Smooth muscle cell of the brain vasculature (primary cell): Measurements from ENCODE around the gene RPS6KA2.

ENCODE experiments used
- DNase-seq: peaks from one replicate; pipeline ENCODE4 v3.0.0-alpha.2; 2012; ENCODE audit warnings: low read depth, low spot score

The RPS6KA2 gene

DNA sequence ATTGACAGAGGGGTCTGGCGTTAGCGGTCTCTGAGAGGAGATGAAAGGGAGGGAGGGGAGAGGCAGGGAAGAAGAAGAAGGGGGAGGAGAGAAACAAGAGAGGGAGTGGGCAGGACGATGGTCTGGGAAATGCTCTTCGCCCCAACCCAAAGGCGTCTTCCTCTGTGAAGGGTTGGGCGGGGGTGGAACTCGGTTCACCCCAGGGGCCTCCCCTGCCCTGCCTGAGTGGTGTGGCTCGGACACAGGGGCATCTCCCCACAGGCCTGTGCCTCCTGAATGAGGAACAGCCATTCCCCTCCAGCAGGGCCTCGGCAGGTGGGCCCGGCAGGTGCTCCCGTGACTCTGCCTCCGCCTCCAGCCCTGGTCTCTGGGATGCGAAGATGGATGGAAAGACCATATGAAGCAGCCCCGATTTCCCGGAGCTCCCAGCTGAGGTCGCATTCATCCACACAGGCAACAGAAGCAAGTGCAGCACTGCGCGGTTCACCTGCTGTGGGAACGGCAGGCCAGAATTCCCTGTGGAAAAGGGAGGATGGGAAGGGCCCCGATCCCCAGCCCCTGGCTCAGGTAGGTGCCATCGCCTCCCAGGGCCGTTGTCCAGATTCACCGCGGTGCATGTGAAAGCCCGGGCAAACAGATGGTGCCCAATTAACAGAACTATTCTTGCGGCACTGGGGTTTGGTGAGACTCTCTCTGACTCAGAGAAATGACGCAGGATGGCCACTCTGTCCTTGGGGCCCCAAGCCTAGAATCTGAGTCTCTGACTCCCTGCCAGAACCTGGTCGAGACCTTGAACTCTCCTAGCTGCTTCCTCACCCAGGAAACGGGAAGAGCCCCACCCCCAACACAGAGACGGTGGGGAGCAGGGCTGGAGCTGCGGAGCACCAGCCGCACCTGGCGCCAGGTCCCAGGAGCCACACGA is 29.4 kb upstream of the RPS6KA2 start:
- no peak for DNase-seq

DNA sequence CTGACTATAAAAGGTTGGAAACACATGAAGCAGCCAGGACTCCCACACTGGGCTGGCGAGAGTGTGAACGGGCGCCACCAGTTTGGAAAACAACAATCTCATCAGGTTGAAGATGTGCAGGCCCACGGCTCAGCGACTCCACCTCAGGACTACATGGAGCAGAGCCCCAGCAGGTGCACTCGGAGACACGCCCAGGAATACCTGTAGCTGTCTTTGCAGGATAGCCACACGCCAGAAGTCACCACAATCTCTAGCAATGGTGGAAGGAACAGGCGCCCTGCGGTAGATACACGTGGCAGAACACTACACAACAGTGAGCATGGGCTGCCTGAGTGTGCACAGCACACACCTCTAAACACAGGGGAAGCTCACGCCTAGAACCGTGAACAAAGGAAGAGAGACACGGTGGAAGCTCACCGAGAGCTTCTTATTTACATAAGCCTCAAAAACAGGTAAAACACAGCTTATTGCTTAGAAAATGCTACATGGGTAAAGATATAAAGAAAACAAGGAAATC is 28.7 kb upstream of the RPS6KA2 start:
- DNase-seq, result no peak

DNA sequence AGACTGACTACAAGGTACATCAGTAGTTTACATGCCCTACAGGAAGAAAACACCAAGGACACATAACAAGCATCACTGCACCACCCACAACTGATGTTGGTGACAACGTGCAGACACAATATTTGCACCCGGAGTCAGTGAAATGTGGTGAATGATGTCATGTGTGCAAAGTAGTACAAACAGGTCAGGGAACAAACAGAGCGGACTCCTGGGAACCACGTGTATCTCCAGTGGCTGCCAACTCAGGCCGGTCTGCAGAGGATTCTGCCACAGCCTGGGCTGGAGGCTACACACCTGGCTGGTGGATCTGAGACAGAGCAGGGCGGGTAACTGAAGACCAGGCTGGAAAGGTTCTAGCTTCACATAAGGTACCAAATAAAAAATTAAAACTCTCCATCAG is 28.2 kb upstream of the RPS6KA2 start:
- DNase-seq, result no peak

DNA sequence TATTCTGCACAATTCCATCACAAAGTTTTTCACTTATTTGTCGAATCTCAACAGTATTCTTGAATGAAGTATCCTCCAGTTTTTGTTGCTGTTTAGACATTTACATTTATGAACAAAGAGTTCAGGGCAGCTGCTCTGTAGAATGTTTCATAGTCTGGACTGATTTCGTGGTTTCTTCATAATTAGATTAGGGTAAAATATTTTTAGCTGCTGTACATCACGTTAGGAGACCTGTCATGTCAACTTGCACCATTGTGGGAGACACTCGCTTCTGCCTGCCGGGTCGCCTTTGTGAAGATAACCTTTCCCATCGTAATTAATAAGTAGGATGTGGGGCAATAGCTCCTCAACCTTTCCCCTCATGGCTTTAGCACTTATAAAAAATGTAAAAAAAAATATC is 27.5 kb upstream of the RPS6KA2 start:
- no peak for DNase-seq

DNA sequence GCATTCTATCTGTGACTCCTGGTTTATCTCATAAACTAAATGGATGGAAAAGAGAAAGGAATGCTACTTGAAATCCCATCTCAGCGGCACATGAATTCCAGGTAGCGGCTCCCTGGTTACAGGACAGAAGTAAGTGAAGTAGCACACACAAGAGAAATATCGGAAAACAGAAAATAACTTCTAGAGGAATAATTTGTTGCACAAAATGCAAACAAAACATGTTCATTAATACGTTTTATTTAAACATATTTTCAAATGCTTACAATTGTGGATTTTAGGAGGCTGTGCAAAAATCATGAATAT is 26.5 kb upstream of the RPS6KA2 start:
- DNase-seq, result no peak

DNA sequence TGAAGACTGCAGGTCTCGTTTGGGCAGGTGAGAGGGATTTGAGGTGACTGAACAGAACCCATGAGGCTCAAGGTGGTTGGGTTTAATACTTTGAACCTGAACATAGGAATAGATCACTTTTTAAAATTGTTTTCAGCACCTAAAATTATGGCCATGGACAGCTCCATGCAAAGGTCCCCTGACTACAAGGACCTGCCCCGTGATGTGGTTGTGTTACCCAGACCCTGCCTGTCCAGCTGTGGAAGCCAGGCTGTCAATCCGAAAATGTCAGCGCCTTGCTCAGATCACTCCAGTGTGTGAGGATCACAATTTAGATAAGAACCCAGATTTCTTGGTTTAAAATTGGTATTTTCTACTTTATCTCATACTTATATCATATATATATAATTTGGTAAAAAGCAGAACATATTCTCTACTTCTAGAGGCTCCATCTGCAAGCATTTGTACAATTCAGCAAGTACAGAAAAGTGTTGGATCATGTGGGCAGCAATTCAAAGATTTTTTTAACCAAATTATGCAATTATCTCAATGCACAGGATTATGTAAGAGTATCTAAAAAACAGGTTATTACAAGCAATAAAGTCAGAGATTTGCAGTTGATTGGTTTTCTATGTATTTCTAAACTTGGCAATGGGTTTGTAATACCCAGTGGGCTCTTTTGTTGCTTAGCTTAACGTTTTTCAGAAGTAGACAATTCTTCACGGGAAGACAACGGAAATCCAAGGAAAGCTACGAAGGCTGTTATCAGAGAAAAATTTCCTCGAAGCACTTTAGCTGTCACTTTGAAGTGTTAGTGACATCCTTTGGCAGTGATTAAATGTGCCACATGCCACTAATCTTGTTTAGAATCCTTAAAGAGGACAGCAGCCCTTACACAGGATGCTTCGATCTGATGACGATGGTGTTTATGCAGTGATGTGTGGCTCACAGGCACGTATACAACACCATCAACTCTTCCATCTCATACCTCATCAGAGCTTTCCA is 24.1 kb upstream of the RPS6KA2 start:
- no peak for DNase-seq

DNA sequence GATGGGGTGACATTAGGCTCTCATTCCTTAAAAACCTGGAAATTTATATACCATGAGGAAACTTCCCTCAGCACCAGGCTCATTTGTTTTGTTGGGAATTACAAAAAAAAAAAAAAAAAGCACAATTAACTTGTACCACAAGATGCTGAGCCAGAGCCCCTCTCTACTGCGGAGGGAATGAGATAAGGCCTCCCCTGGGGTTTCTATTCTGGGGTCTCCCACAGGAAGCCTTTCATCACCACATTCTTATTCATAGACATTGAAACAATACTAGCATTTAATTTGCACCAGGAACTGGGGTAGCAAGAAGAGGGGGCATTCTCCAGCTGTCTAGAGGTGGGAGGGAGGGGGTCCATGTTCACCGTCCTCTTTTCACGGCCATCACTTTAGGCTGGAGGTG is 23.0 kb upstream of the RPS6KA2 start:
- no peak for DNase-seq

DNA sequence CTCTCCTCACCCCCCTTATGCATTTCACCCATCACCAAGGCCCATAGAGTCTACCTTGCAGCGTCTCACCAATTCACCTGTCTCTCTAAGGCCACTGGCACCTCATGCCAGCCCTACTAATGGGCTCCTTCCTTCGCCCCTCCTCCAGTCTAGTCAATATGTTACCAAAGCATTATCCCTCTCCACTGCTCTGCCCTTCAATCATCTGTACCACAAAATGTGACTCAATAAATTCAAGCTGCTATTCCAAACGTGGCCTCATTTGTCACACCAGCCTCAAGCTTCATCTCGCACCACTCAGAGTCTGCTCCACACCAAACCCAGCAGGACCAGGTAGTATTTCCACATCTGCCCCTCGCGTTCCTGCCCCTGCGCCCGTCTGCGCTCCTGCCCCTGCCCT is 21.8 kb upstream of the RPS6KA2 start:
- DNase-seq, result no peak

DNA sequence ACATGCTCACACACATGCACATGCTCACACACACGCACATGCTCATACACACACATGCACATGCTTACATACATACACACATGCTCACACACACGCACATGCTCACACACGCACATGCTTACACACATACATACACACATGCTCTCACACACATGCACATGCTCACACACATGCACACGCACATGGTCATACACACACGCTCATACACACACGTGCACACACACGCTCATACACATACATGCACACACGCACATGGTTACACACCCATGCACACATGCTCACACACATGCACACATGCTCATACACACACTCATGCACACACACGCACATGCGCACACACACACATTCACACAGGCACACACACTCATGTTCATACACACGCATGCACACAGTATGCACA is 20.8 kb upstream of the RPS6KA2 start:
- DNase-seq, result no peak

DNA sequence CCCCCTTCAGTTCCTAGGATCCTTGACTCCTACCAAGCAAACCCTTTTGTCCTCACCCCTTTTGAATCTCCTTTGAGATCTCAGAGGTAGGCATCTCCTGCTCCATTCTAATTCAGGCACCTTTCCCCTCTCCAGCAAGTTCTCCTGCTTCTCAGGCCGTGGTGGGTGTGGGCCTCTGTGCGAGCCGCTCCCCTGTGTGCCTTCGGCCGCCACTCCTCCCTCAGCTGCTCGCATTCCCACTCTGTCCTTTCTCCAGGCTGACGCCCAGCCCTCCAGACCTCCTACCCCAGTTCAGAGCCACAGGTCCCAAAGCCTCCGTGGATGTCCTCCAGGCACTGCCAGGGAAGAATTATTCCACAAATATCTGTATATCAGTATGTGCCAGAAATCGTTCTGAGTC is 19.7 kb upstream of the RPS6KA2 start:
- DNase-seq, result no peak

DNA sequence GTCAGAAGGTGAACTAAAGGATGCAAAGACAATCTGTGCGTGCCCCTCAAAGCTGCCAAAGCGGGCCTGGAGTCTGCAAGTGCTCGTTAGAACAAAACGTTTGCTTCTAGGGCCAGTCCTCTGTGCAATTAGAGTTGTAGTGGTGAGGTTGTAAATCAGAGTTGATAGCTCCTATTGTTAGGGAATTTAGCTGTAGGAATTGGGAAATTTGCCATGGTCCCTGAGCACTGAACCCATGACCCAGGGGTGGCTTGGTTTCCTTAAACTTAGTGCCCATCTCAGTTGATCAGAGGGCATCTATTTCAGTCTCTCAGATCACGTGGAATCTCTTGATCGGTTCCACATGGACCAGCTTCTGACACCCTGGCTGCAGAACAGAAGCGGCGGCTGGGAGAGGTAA is 18.8 kb upstream of the RPS6KA2 start:
- no peak for DNase-seq

DNA sequence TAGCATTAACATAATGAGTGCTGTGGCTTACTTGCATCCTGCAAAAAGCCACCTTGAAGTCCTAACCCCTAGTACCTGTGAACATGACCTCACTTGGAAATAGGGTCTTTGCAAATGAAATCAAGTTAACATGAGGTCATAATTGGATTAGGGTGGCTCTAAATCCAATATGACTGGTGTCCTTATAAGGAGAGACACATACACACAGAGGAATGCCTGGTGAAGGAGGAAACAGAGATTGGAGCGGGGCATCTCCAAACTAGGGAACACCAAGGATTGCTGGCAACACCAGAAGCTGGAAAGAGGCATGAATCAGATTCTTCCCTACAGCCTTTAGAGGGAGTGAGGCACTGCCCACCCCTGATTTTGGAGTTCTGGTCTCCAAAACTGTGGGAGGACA is 17.6 kb upstream of the RPS6KA2 start:
- no peak for DNase-seq

DNA sequence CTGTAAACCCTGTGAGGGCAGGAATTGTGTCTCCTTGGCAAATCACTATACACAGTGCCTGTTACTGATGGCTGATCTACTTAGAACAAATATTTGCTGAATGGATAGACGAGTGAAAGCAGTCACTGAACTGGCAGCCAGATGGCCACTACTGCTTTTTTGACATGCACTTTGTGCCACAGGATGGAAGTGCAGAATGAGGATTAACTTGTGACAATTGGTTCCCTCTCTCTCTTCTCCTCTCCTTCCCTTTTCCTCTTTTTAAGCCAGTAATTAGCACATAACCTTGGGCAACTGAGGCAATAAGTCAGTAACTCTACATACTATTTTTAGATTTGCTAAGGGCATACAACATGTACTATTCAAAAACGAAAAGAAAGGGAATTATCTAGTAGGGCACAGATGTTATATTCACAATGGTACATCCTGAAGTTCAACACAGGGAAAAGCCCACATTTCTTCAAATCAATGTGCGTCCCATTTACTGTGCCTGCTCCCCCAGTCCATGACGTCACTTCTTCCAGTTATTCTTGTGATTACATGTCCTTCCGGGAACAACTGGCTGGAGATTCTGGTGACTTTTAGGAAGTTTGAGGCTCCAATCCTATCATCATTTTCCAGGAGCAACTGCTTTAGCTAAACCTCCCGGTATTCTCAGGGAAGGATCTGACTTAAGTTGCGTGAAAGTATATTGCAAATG is 17.0 kb upstream of the RPS6KA2 start:
- DNase-seq, result no peak

DNA sequence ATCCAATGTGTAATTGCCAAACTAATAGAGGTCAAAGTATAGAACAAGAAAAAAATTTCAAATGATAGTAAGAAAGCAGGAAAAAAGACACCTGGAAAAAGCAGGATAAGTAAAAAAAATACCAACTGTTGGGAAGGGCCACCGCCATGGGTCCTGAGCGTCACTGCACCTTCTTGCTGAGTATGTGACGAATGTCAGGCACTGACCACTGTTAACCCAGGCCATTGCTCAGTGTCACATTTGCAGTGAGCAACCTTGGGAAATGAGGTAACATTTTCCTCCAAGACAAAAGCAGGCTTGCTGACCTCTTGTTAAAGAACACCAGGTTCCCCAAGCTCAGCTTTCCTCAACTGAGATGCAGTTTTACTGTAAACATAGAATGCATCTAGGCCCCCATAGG is 15.6 kb upstream of the RPS6KA2 start:
- no peak for DNase-seq

DNA sequence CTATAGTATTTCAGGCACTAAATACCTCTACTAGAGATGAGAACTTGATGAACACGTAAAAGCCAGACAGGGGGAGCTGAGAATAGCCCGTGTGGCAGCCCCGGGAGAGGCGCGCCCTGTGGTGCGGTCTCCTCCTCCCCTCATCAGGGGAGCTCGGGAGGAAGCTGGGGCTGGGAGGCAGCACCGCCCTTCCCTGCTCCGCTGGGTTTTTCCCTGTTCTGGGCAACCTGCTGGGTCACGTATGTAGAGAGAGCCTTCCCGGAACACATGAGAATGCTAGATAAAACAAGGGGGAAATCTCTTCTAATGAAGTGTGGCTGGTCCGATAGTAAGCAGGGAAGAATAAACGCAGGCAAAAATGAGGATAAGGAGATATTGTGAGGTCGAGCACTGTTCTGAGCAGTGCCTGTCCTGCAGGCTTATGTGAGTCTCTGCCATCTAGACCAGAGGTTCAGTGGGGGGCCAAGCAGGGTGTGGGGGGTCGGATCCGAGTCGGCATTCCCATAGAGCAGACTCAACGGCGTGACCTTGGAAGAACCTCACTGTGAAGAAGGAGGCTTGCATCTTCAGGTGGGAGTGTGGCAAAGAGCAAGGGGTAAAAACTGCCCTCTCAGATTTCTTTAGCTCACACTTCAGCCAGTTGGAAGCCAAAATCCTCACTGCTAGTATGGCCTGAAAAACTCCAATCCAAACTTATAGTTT is 13.4 kb upstream of the RPS6KA2 start:
- no peak for DNase-seq

DNA sequence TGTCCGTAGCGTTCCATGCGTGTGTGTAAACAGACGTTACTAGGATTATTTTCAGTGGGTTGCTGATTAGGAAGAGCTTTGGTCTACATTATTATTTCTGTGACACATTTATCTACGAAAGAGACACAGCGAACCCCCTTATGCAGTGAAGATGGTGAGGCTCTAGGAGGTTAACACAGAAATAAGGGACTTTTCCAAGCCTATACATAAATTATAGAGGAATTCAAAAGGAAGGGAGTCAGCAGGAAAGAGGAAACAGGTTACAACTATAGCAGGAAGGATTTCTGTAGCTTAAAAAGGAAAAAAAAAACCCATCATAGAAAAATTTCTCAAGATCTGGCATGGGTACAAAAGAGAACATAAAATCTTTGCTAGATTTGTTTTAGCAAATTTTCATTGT is 12.9 kb upstream of the RPS6KA2 start:
- no peak for DNase-seq

DNA sequence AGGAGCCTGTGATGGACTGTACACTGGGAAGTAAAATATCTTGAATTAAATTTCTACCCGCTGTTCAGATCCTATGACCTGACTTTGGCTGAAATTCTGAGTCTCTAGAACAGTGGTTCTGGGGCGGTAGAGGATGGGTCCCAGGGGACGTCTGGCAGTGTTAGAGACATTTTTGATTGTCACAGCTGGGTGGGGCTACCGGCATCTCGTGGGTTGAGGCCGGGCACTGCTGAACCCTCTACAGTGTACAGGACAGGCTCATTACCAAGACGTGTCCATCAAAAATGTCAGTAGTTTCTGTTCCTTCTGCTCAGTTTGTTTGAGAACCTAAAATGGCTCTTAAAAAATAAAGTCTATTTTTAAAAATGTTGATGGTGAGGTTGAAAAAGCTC is 11.5 kb upstream of the RPS6KA2 start:
- no peak for DNase-seq

DNA sequence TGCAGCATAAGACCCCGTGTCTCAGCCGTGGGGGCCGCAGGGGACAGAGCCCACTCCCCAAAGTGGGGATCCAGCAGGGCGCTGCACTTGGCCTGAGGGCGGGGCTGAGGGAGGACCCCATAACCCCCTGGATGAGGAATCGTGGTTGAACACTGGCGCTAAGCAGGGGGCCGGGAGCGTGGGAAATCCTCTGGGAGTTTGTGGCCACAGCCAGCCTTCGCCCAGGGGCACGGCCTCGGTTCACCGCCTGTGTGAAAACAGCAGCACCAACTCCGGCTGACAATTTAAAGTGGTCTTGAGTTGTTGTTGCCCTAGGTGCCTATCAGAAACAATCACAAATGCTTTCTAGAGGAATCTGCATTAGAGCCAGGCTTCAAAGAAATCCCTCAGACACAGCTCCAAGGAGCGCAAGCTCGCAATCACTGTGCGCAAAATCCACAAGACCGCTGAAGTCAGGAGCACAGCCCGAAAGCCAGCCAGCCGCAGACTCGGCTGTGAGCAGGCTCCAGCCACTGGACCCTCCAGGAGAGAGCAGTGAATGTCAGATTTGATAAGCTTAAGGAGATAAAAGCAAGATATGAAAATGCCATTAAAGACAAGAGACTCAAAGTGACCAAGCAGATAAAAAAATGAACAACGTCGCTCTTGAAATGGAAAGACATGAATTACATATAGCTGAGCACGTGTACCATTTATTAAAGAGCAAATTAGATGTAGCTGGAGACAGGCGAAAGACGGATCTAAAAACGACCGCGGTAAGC is 10.9 kb upstream of the RPS6KA2 start:
- DNase-seq, result no peak

DNA sequence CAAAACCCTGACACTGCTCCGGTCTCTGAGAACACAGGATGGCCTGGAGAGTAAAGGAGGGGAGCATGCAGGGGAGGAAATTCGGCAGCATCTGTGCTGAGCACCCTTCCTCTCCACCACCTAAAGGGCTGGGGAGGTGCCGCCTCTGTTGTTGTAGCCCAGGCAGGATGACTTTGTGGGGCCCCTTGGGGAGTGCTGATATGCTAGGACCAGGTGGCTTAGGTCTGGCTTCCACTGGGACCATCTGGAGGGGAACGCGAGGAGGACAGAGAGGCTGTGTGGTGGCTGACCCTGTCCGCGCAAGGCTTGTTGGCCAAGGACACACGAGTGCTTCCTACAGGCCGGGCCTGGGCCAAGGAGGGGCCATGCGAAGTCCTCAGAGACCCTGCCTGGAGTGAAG is 9.9 kb upstream of the RPS6KA2 start:
- DNase-seq, result no peak

DNA sequence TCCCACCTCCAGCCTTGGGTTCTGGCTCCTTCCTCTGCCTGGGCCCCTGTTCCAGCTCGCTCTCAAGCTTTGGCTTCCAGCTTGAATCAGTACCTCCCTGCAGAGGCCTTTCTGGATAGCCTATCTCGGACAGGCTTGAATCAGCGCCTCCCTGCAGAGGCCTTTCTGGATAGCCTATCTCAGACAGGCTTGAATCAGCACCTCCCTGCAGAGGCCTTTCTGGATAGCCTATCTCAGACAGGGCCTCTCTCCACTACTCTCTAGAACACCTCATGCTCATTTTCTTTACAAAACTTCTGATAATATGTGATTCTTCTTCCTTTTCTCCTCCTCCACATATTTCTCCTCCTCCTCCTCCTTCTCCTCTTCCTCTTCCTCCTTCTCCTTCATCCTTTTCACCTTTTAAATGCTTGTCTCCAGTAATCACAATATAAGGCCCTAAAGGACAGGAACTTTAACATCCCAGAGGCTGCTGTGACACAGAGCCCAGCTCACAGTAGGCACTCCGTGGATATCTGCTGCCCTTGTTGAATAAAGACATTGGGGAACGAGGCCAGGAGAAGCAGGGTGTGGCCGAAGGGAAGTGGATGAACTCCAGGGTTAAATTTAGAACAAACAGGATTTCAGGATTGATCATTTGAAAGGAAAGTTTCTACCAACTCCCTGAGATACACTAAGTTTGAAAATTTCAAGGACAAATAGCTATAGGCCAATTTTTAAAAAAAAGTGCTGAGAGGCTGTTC is 9.3 kb upstream of the RPS6KA2 start:
- DNase-seq, result no peak
